H9 (cell line): ENCODE results near the gene SHISA8. TPM values are rescaled to one million over a fixed set of nuclear protein-coding genes. Genes with fewer than 3 reads are reported as not detected.

Source experiments
- DNase-seq: peaks from one replicate; pipeline ENCODE4 v3.0.0-alpha.2; 2017
- H2AFZ ChIP-seq: one replicate; pipeline ENCODE4 v1.6.1; 2013; ENCODE audit warnings: mild to moderate bottlenecking, low read length, control low read depth, moderate library complexity
- H2AK5ac ChIP-seq: 2 replicates; pipeline ENCODE4 v1.6.1; 2013; ENCODE audit warnings: low read length, control low read depth, mixed read lengths; ENCODE audit not compliant: insufficient read length
- H2BK120ac ChIP-seq: one replicate; pipeline ENCODE4 v1.6.1; 2013; ENCODE audit warnings: low read depth, mild to moderate bottlenecking, low read length, control low read depth, inconsistent platforms; ENCODE audit not compliant: poor library complexity, severe bottlenecking
- H2BK12ac ChIP-seq: 2 replicates; pipeline ENCODE4 v1.6.1; 2013; ENCODE audit warnings: low read length, control low read depth, mixed read lengths, low read depth; ENCODE audit not compliant: insufficient read length
- H2BK15ac ChIP-seq: 2 replicates; pipeline ENCODE4 v1.6.1; 2013; ENCODE audit warnings: low read depth, low read length, control low read depth
- H2BK20ac ChIP-seq: one replicate; pipeline ENCODE4 v1.6.1; 2013; ENCODE audit warnings: low read depth, mild to moderate bottlenecking, low read length, control low read depth, inconsistent platforms; ENCODE audit not compliant: poor library complexity, severe bottlenecking
- H2BK5ac ChIP-seq: 2 replicates; pipeline ENCODE4 v1.6.1; 2013; ENCODE audit warnings: low read length, control low read depth, mixed read lengths; ENCODE audit not compliant: insufficient read length
- H3K14ac ChIP-seq: 2 replicates; pipeline ENCODE4 v1.6.1; 2013; ENCODE audit warnings: low read length, control low read depth; ENCODE audit not compliant: insufficient read depth
- H3K18ac ChIP-seq: 2 replicates; pipeline ENCODE4 v1.6.1; 2013; ENCODE audit warnings: low read depth, mild to moderate bottlenecking, mixed read lengths, low read length, control low read depth; ENCODE audit not compliant: insufficient read length
- H3K23ac ChIP-seq: 2 replicates; pipeline ENCODE4 v1.6.1; 2013; ENCODE audit warnings: low read length, control low read depth, mixed read lengths, low read depth; ENCODE audit not compliant: insufficient read length
- H3K23me2 ChIP-seq: 2 replicates; pipeline ENCODE4 v1.6.1; 2013; ENCODE audit warnings: low read depth, mild to moderate bottlenecking, mixed read lengths, low read length, control low read depth; ENCODE audit not compliant: insufficient read length, poor library complexity, severe bottlenecking
- H3K27ac ChIP-seq: 2 replicates; pipeline ENCODE4 v1.5.1; 2013; ENCODE audit warnings: low read length, control low read depth, mixed read lengths, low read depth; ENCODE audit not compliant: insufficient read length
- H3K27me3 ChIP-seq: 2 replicates; pipeline ENCODE4 v1.6.1; 2013; ENCODE audit warnings: low read length, control low read depth, inconsistent platforms; ENCODE audit not compliant: insufficient read depth
- H3K4ac ChIP-seq: 2 replicates; pipeline ENCODE4 v1.6.1; 2013; ENCODE audit warnings: low read depth, mild to moderate bottlenecking, control low read depth, inconsistent platforms, low read length, moderate library complexity
- H3K4me1 ChIP-seq: 2 replicates; pipeline ENCODE4 v1.6.1; 2013; ENCODE audit warnings: low read length, control low read depth, inconsistent platforms; ENCODE audit not compliant: insufficient read depth
- H3K4me2 ChIP-seq: 2 replicates; pipeline ENCODE4 v1.6.1; 2013; ENCODE audit warnings: low read length, control low read depth, mixed read lengths; ENCODE audit not compliant: insufficient read length, insufficient read depth
- H3K56ac ChIP-seq: 2 replicates; pipeline ENCODE4 v1.6.1; 2013; ENCODE audit warnings: low read depth, mild to moderate bottlenecking, mixed read lengths, low read length, control low read depth; ENCODE audit not compliant: insufficient read length
- H3K79me1 ChIP-seq: 2 replicates; pipeline ENCODE4 v1.6.1; 2013; ENCODE audit warnings: low read depth, mild to moderate bottlenecking, moderate library complexity, low read length, control low read depth, inconsistent platforms; ENCODE audit not compliant: insufficient read depth, poor library complexity, severe bottlenecking
- H3K79me2 ChIP-seq: 2 replicates; pipeline ENCODE4 v1.6.1; 2013; ENCODE audit warnings: low read length, control low read depth, inconsistent platforms; ENCODE audit not compliant: insufficient read depth
- H3K9ac ChIP-seq: 2 replicates; pipeline ENCODE4 v1.6.1; 2013; ENCODE audit warnings: low read length, control low read depth, mixed read lengths; ENCODE audit not compliant: insufficient read length; ENCODE audit errors: extremely low read depth
- H3K9me3 ChIP-seq: one replicate; pipeline ENCODE4 v1.6.1; 2013; ENCODE audit warnings: low read depth, low read length, inconsistent platforms; ENCODE audit not compliant: control insufficient read depth
- H3T11ph ChIP-seq: one replicate; pipeline ENCODE4 v1.6.1; 2013; ENCODE audit warnings: mild to moderate bottlenecking, low read length, control low read depth, inconsistent platforms
- H4K20me1 ChIP-seq: one replicate; pipeline ENCODE4 v1.6.1; 2013; ENCODE audit not compliant: control insufficient read depth, insufficient read length, insufficient read depth
- H4K5ac ChIP-seq: 2 replicates; pipeline ENCODE4 v1.6.1; 2013; ENCODE audit warnings: low read depth, mild to moderate bottlenecking, mixed read lengths, low read length, control low read depth; ENCODE audit not compliant: insufficient read length
- H4K8ac ChIP-seq: replicated peaks from 2 replicates; pipeline ENCODE4 v1.6.1; 2013; ENCODE audit warnings: low read length, control low read depth, mixed read lengths, low read depth; ENCODE audit not compliant: insufficient read length
- H4K91ac ChIP-seq: 2 replicates; pipeline ENCODE4 v1.6.1; 2013; ENCODE audit warnings: low read depth, mild to moderate bottlenecking, moderate library complexity, mixed read lengths, low read length, control low read depth; ENCODE audit not compliant: insufficient read length
- H3K27ac Mint-ChIP-seq, 3 experiments: 2 replicates in 2 of 3; 3 replicates in 1 of 3; pipeline ENCODE4 v1.8.0; 2020 to 2021; ENCODE audit warnings: mixed read lengths in 3 of 3, mild to moderate bottlenecking in 1 of 3, moderate library complexity in 1 of 3
- H3K27me3 Mint-ChIP-seq: 2 replicates; pipeline ENCODE4 v1.8.0; 2021; ENCODE audit warnings: low read depth, mild to moderate bottlenecking, moderate library complexity, mixed read lengths
- H3K36me3 Mint-ChIP-seq, 3 experiments: 2 replicates in 2 of 3; 3 replicates in 1 of 3; pipeline ENCODE4 v1.8.0; 2020 to 2021; ENCODE audit warnings: low read depth in 3 of 3, mixed read lengths in 3 of 3; ENCODE audit not compliant: insufficient read depth in 1 of 3
- H3K4me1 Mint-ChIP-seq, 2 experiments: 2 replicates each; pipeline ENCODE4 v1.8.0; 2020; ENCODE audit warnings: mixed read lengths in 2 of 2
- H3K4me3 Mint-ChIP-seq, 2 experiments: 2 replicates in 1 of 2; 3 replicates in 1 of 2; pipeline ENCODE4 v1.8.0; 2020 to 2021; ENCODE audit warnings: mild to moderate bottlenecking in 2 of 2, mixed read lengths in 2 of 2, moderate library complexity in 1 of 2
- H3K9me3 Mint-ChIP-seq, 2 experiments: 2 replicates in 1 of 2; 3 replicates in 1 of 2; pipeline ENCODE4 v1.8.0; 2020; ENCODE audit warnings: mild to moderate bottlenecking in 2 of 2, mixed read lengths in 2 of 2, moderate library complexity in 1 of 2
- CTCF ChIP-seq: fragments of 200-600 bp; sonication (generic); conservative IDR thresholded peaks from 3 replicates; pipeline ENCODE4 v1.8.0; 2021; ENCODE audit warnings: antibody characterized with exemption, mild to moderate bottlenecking
- WGBS: extraction: QIAGEN DNeasy Blood & Tissue Kit; methylation state at CpG from one replicate; pipeline ENCODE4 v1.1.7; 2013; ENCODE audit warnings: missing lambda C conversion rate, low lambda C conversion rate, mixed read lengths; ENCODE audit not compliant: insufficient read length; ENCODE audit errors: extremely low coverage; 5-methylcytosine and 5-hydroxymethylcytosine counted together
- total RNA-seq: library from RNA; stranded (reverse); gene quantifications from 2 replicates; pipeline ENCODE4 v1.2.1, GENCODE V29; 2021

SHISA8 gene
- total RNA-seq, 1 experiment from 2014 or later = 1.4 TPM

GRCh38 chr22:41893591-41894375 lies 21.1 kb downstream of the SHISA8 start:
- H3K36me3 Mint-ChIP-seq = peaks cover 43 to 85% (median 85%) of the 10 kb centered on the region in 3 experiments; a peak in 6 of 7 replicates
- no peak overlapping the region for H2AFZ ChIP-seq
- H3K23ac ChIP-seq = no peak overlapping the region
- no peaks in the 10 kb centered on the region for H3K27me3 Mint-ChIP-seq
- no CpG with 5 or more reads among the region's 7 CpGs for WGBS
- no peak overlapping the region for H3K56ac ChIP-seq
- H3K27ac Mint-ChIP-seq = no peak overlapping the region
- no peak for TF ChIP-seq CTCF
- no peak overlapping the region for H4K8ac ChIP-seq
- H2BK12ac ChIP-seq = no peak overlapping the region
- H3K79me1 ChIP-seq = no peaks in the 10 kb centered on the region
- DNase-seq = no peak
- no peak overlapping the region for H4K5ac ChIP-seq
- H3K23me2 ChIP-seq = no peaks in the 10 kb centered on the region
- no peaks in the 10 kb centered on the region for H3K9me3 ChIP-seq
- no peak overlapping the region for H3K27ac ChIP-seq
- no peaks in the 10 kb centered on the region for H3K4me1 Mint-ChIP-seq
- no peak overlapping the region for H2BK120ac ChIP-seq
- H2BK15ac ChIP-seq = no peak overlapping the region
- H3T11ph ChIP-seq = no peak overlapping the region
- no peaks in the 10 kb centered on the region for H3K4me1 ChIP-seq
- H2BK20ac ChIP-seq = no peak overlapping the region
- H3K18ac ChIP-seq = no peak overlapping the region
- H3K9ac ChIP-seq = no peak overlapping the region
- no peaks in the 10 kb centered on the region for H3K79me2 ChIP-seq
- H4K20me1 ChIP-seq = no peaks in the 10 kb centered on the region
- H3K4me2 ChIP-seq = no peak overlapping the region
- no peak overlapping the region; a peak in 1 of 5 replicates for H3K4me3 Mint-ChIP-seq
- H3K4ac ChIP-seq = no peak overlapping the region
- no peak overlapping the region for H2AK5ac ChIP-seq
- H3K14ac ChIP-seq = no peak overlapping the region
- H3K9me3 Mint-ChIP-seq = no peaks in the 10 kb centered on the region
- no peak overlapping the region for H4K91ac ChIP-seq
- H2BK5ac ChIP-seq = no peak overlapping the region
- H3K27me3 ChIP-seq = no peaks in the 10 kb centered on the region
